HepG2 (cell line): ENCODE measurements around the gene GON7. TPM values are rescaled to one million over a fixed set of nuclear protein-coding genes. Genes with fewer than 3 reads are reported as not detected.

Experiments
- ATAC-seq: fragments of 200-7000 bp; cut with Tn5 transposase; 3 replicates; pipeline ENCODE4 v1.9.1; 2020; ENCODE audit warnings: mild to moderate bottlenecking, moderate library complexity
- BruUV-seq: library from RNA; stranded (reverse); fragments of 400-500 nt; replicated peaks from 2 replicates; lab custom pipeline; 2021; lab: Mats Ljungman, UMichigan
- CTCF ChIA-PET: fragments of 300-600 bp; formaldehyde crosslinking; extraction: SDS; loops from one replicate; lab custom pipeline; 2021; ENCODE audit warnings: low total read pairs, inconsistent platforms, low intra/inter-chr PET ratio; lab: Yijun Ruan, JAX
- POLR2A ChIA-PET: fragments of 350-600 bp; sonication (Branson Sonifier 250); formaldehyde crosslinking; loops from one replicate; lab custom pipeline; 2020; ENCODE audit warnings: antibody characterized with exemption, inconsistent platforms; lab: Yijun Ruan, JAX
- DNase-seq: peaks from one replicate; pipeline ENCODE4 v3.0.0-alpha.2; 2015; ENCODE audit warnings: low spot score
- FAIRE-seq: peaks from 3 replicates; lab custom pipeline; 2011; peaks lifted over from hg19 to GRCh38; lab: Jason Lieb, UNC
- H2AFZ ChIP-seq: one replicate; pipeline ENCODE4 v1.6.1; 2011; ENCODE audit warnings: low read length, inconsistent platforms
- H3K27ac ChIP-seq: fragments of 300-600 bp; 3 replicates; pipeline ENCODE4 v1.8.0; 2011; ENCODE audit warnings: mixed run types, mild to moderate bottlenecking, mixed read lengths, low read length, inconsistent platforms; ENCODE audit not compliant: insufficient read depth; ENCODE audit errors: extremely low read length
- H3K27me3 ChIP-seq, 2 experiments: fragments of 200-600 bp in 1 of 2; 2 replicates in 1 of 2; 3 replicates in 1 of 2; pipeline versions ENCODE4 v1.6.0 to v1.8.0; 2011; ENCODE audit warnings: low read length in 2 of 2, mild to moderate bottlenecking in 2 of 2, moderate library complexity in 2 of 2, inconsistent platforms in 1 of 2; ENCODE audit not compliant: insufficient read depth in 2 of 2, control insufficient read depth in 1 of 2
- H3K36me3 ChIP-seq, 2 experiments: fragments of 200-600 bp in 1 of 2; replicated peaks in 1 of 2; 2 replicates in 1 of 2; 3 replicates in 1 of 2; pipeline versions ENCODE4 v1.5.1 to v1.8.0; 2011; ENCODE audit warnings: low read length in 2 of 2, inconsistent platforms in 1 of 2; ENCODE audit not compliant: insufficient read depth in 2 of 2, control insufficient read depth in 1 of 2
- H3K4me1 ChIP-seq: 2 replicates; pipeline ENCODE4 v1.5.1; 2012; ENCODE audit warnings: low read length, inconsistent platforms; ENCODE audit not compliant: insufficient read depth
- H3K4me2 ChIP-seq: 2 replicates; pipeline ENCODE4 v1.6.0; 2011; ENCODE audit warnings: low read depth, low read length, inconsistent platforms
- H3K4me3 ChIP-seq, 3 experiments: fragments of 200-600 bp in 1 of 3; sonication (generic), shearing (Covaris generic) in 1 of 3; replicated peaks in 1 of 3; 2 replicates each; pipeline ENCODE4 v1.5.1; 2011 to 2016; ENCODE audit warnings: low read length in 3 of 3, inconsistent platforms in 2 of 3, low read depth in 2 of 3, mild to moderate bottlenecking in 2 of 3, control low read depth in 1 of 3, mixed read lengths in 1 of 3; ENCODE audit not compliant: insufficient read depth in 1 of 3
- H3K79me2 ChIP-seq: one replicate; pipeline ENCODE4 v1.6.1; 2011; ENCODE audit warnings: low read length, inconsistent platforms; ENCODE audit not compliant: insufficient read depth
- H3K9ac ChIP-seq: 2 replicates; pipeline ENCODE4 v1.6.0; 2011; ENCODE audit warnings: mild to moderate bottlenecking, low read depth, low read length, inconsistent platforms; ENCODE audit not compliant: insufficient read depth
- H3K9me3 ChIP-seq: 2 replicates; pipeline ENCODE4 v1.5.1; 2012; ENCODE audit warnings: mild to moderate bottlenecking, low read length
- H4K20me1 ChIP-seq: 2 replicates; pipeline ENCODE4 v1.6.0; 2011; ENCODE audit warnings: inconsistent platforms, mild to moderate bottlenecking, low read length, moderate library complexity; ENCODE audit not compliant: insufficient read depth
- CC2D1A ChIP-seq: sonication (generic); formaldehyde crosslinking; IDR thresholded peaks from 2 replicates; pipeline ENCODE4 v1.8.1; 2023; ENCODE audit warnings: mild to moderate bottlenecking, missing genetic modification reagents
- MAFF ChIP-seq: IDR thresholded peaks from 2 replicates; pipeline ENCODE4 v1.6.1; 2011; ENCODE audit warnings: low read depth, low read length, improper control_type of control experiment
- MAFK ChIP-seq, 2 experiments: IDR thresholded peaks in 1 of 2; conservative IDR thresholded peaks in 1 of 2; 2 replicates each; pipeline ENCODE4 v1.6.1; 2011; ENCODE audit warnings: improper control_type of control experiment in 2 of 2, low read length in 2 of 2
- TCF12 ChIP-seq, 2 experiments: fragments of 450-650 bp in 1 of 2; sonication (generic) in 1 of 2; formaldehyde crosslinking in 1 of 2; IDR thresholded peaks; 2 replicates each; pipeline versions ENCODE4 v1.6.1 to v1.8.0; 2017 to 2022; ENCODE audit warnings: antibody characterized with exemption in 1 of 2, mild to moderate bottlenecking in 1 of 2, missing genetic modification reagents in 1 of 2, moderate library complexity in 1 of 2
- ZMYM3 ChIP-seq: sonication (generic); formaldehyde crosslinking; IDR thresholded peaks from 2 replicates; pipeline ENCODE4 v1.5.1; 2020; ENCODE audit warnings: mild to moderate bottlenecking, missing genetic modification reagents
- ZNF883 ChIP-seq: sonication (generic); formaldehyde crosslinking; IDR thresholded peaks from 2 replicates; pipeline ENCODE4 v1.5.1; 2020; ENCODE audit warnings: mild to moderate bottlenecking, missing genetic modification reagents; ENCODE audit errors: not compliant biosample characterization
- WGBS: methylation state at CpG from one replicate; pipeline ENCODE4 v1.1.6; 2017; ENCODE audit warnings: low lambda C conversion rate; 5-methylcytosine and 5-hydroxymethylcytosine counted together
- in situ Hi-C: cut with HindIII; loops from 2 replicates; pipeline ENCODE4 v1.10.0; 2017; ENCODE audit warnings: low pct_unique_long_range_greater_than_20kb; ENCODE audit not compliant: extremely low pct_ligation_motif_present
- intact Hi-C: fragments of 100-400 bp; cut with micrococcal nuclease; formaldehyde crosslinking; loops from one replicate; pipeline ENCODE4 v1.10.0; 2022; ENCODE audit not compliant: unreplicated experiment
- polyA plus RNA-seq, 8 experiments: library from polyadenylated mRNA; depleted of rRNA in 3 of 8; stranded (reverse) in 7 of 8; unstranded in 1 of 8; fragments of >200 nt; fragmentation: Illumina TruSeq in 4 of 8; extraction: Trizol in 4 of 8; gene quantifications; 2 replicates each; pipeline versions ENCODE4 v1.2.1 to v1.2.3, GENCODE V29; 2011 to 2016; ENCODE audit warnings: low read depth in 4 of 8, missing spikeins in 1 of 8, mixed read lengths in 1 of 8; ENCODE audit not compliant: insufficient read depth in 1 of 8
- total RNA-seq, 5 experiments: library from RNA; depleted of rRNA; stranded (reverse); fragments of >200 nt; fragmentation: Illumina TruSeq; extraction: Trizol; gene quantifications; 2 replicates each; pipeline ENCODE4 v1.2.3, GENCODE V29; 2016; ENCODE audit warnings: low read depth in 1 of 5
- TF ChIP-seq, protein P1 (sequence below), 2 experiments: fragments of 450-650 bp in 1 of 2; sonication (generic) in 1 of 2; formaldehyde crosslinking in 1 of 2; IDR thresholded peaks; 2 replicates each; pipeline versions ENCODE4 v1.6.1 to v1.8.0; 2016 to 2022; ENCODE audit warnings: antibody characterized with exemption in 1 of 2, mild to moderate bottlenecking in 1 of 2, missing genetic modification reagents in 1 of 2
- TF ChIP-seq, protein P2 (sequence below): IDR thresholded peaks from 2 replicates; pipeline ENCODE4 v1.6.1; 2016; ENCODE audit warnings: low read depth

Gene GON7
- total and polyA plus RNA-seq, 2 of the 13 experiments (the other 11 are each of a cell fraction or from before 2014, with no cell fraction given), result 11.9 to 28.0 TPM

DNA sequence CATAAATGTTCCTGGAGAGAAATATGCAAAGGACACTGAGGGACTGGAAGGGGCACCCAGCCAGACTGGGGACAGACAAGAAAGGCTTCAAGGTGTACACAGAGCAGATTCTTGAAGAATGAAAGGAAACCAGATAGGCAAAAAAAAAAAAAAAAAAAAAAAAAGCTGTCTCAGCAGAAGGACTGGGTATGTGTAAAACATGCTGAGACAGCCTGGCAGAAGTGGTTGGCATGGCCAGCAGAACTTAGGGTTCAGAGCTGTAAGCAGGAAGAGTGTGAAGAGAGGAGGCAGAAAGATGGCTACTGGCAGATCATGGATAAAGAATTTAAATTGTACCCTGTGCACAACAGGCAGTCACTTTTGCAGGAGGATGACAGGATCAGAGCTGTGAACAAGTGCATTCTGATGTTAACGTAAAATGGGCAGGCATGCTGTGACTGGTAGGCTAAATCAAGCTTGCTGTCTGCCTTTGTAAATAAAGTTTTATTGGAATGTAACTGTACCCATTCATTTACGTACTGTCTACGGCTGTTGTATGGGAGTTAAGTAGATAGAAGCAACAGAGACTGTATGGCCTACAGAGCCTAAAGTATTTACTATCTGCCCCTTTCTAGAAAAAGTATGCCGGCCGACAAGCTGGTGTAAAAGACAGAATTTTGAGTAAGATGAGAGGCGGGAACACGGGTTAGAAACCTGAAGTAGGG is 42.4 kb upstream of the GON7 start:
- no peak overlapping the region for H2AFZ ChIP-seq
- CTCF ChIA-PET, result no interaction called here
- in situ Hi-C loops, result no loop called here

More for the DNA sequence above, 42.4 kb upstream of the GON7 start:
- Histone ChIP-seq H3K9me3 (no peaks in the 10 kb centered on the region), H3K4me1 (peaks cover 17% of the 10 kb centered on the region), H3K27me3 (no peaks in the 10 kb centered on the region; a peak in 1 of 5 replicates), H3K36me3 (peaks cover 8 to 50% of the 10 kb centered on the region in 2 experiments), H3K9ac (no peak overlapping the region), H4K20me1 (no peaks in the 10 kb centered on the region), H3K4me3 (no peak overlapping the region), H3K79me2 (no peaks in the 10 kb centered on the region), H3K4me2 (no peak overlapping the region), H3K27ac (no peak overlapping the region)
- POLR2A ChIA-PET, result no interaction called here
- intact Hi-C loops, result no loop called here
- 97% methylated on average over 7 of the region's 7 CpGs for WGBS
- DNase-seq, result no peak
- TF ChIP-seq ZNF883 (CRISPR knock-in tag) (no peak), CC2D1A (CRISPR knock-in tag) (no peak), ZMYM3 (no peak), MAFF (0 out of 2 replicates have a peak, but pooled peaks have one; percentile 24), TCF12 (IDR thresholded peaks at IDR 0.05) (no peak), TCF12 (CRISPR knock-in tag; IDR thresholded peaks at IDR 0.05) (no peak), MAFK (conservative IDR thresholded peaks at IDR 0.05 in 1 of 2, IDR thresholded peaks at IDR 0.05 in 1 of 2; ENCODE audit: low read length in 2 of 2) (peak in 1 of 2 experiments; percentile 59; a peak in 2 of 4 replicates)
- TF ChIP-seq, protein P1, sequence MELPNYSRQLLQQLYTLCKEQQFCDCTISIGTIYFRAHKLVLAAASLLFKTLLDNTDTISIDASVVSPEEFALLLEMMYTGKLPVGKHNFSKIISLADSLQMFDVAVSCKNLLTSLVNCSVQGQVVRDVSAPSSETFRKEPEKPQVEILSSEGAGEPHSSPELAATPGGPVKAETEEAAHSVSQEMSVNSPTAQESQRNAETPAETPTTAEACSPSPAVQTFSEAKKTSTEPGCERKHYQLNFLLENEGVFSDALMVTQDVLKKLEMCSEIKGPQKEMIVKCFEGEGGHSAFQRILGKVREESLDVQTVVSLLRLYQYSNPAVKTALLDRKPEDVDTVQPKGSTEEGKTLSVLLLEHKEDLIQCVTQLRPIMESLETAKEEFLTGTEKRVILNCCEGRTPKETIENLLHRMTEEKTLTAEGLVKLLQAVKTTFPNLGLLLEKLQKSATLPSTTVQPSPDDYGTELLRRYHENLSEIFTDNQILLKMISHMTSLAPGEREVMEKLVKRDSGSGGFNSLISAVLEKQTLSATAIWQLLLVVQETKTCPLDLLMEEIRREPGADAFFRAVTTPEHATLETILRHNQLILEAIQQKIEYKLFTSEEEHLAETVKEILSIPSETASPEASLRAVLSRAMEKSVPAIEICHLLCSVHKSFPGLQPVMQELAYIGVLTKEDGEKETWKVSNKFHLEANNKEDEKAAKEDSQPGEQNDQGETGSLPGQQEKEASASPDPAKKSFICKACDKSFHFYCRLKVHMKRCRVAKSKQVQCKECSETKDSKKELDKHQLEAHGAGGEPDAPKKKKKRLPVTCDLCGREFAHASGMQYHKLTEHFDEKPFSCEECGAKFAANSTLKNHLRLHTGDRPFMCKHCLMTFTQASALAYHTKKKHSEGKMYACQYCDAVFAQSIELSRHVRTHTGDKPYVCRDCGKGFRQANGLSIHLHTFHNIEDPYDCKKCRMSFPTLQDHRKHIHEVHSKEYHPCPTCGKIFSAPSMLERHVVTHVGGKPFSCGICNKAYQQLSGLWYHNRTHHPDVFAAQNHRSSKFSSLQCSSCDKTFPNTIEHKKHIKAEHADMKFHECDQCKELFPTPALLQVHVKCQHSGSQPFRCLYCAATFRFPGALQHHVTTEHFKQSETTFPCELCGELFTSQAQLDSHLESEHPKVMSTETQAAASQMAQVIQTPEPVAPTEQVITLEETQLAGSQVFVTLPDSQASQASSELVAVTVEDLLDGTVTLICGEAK (IDR thresholded peaks at IDR 0.05), result no peak
- TF ChIP-seq, protein P1 (CRISPR knock-in tag; IDR thresholded peaks at IDR 0.05), result peak; percentile 50; the same call in 1 of the 2 replicates
- TF ChIP-seq, protein P2, sequence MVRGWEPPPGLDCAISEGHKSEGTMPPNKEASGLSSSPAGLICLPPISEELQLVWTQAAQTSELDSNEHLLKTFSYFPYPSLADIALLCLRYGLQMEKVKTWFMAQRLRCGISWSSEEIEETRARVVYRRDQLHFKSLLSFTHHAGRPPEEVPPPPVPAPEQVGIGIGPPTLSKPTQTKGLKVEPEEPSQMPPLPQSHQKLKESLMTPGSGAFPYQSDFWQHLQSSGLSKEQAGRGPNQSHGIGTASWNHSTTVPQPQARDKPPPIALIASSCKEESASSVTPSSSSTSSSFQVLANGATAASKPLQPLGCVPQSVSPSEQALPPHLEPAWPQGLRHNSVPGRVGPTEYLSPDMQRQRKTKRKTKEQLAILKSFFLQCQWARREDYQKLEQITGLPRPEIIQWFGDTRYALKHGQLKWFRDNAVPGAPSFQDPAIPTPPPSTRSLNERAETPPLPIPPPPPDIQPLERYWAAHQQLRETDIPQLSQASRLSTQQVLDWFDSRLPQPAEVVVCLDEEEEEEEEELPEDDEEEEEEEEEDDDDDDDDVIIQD (CRISPR knock-in tag), result no peak
- no peak for ATAC-seq
- no peak for FAIRE-seq
- BruUV-seq, result TSS peak; percentile 20
